NCI-H524 treated with DMSO at 0.1 percent for 48 hours (cell line): ENCODE measurements around the gene FAR2.
"Not testable (repeated sequence)": the region's sequence is repeated elsewhere in the genome, so short reads cannot be mapped to it uniquely, and the experiment has no call there.

Experiments
- DNase-seq: peaks from one replicate; lab custom pipeline; 2025; lab: John Stamatoyannopoulos, UW

Gene FAR2

DNA sequence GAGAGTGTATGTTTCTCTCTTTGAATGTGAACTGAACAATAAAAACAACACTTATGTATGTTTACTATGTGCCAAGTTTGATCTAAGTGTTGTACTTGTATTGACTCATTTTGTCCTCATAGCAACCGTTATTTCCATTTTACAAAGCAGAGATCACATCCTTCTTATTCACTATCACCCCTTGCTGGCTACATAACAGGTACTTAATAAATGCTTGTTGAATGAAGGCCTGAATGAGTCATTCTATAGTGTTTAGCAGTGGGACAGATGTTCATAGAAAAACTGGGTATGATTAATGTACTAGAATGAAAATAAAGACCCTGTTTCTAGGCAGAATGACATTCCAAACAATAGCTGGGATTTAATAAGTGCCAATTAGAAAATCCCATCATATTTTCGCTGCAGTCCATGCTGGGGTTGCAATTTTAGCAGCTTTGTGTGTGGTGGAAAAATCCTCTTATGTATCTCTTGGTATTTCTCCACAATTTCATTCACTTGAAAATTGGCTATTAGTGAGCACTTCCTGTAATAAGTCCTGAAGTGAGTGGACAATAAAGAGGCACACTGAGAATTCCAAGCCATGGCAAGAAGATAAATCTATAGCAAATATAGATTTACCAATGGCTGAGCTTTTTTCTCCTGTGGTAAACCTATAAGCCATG, 86.0 kb downstream of the FAR2 start:
- DNase-seq = no peak

- DNase-seq = no peak
Measured at GRCh38 chr12:29238822-29239291, 89.8 kb downstream of the FAR2 start.

DNA sequence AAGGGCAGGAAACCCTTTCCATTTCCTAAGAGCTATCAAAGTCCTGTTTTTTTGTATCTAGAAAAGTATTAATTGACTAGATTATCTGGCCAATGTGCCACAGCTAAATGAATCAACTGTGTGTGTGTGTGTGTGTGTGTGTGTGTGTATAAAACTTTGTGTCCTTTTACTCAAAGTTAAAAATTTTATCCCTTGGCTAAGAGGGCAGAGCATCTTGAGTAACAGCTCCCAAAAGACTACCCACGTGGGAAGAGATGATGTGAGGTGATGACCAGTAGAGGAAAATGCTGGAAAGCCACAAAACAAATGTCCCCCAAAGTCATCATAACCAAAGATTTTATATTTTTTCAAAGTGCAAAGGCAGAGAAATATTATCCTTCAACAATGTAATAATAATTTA, 90.3 kb downstream of the FAR2 start:
- DNase-seq = no peak

GRCh38 chr12:29240441-29240840, 91.4 kb downstream of the FAR2 start:
- DNase-seq = no peak

DNA sequence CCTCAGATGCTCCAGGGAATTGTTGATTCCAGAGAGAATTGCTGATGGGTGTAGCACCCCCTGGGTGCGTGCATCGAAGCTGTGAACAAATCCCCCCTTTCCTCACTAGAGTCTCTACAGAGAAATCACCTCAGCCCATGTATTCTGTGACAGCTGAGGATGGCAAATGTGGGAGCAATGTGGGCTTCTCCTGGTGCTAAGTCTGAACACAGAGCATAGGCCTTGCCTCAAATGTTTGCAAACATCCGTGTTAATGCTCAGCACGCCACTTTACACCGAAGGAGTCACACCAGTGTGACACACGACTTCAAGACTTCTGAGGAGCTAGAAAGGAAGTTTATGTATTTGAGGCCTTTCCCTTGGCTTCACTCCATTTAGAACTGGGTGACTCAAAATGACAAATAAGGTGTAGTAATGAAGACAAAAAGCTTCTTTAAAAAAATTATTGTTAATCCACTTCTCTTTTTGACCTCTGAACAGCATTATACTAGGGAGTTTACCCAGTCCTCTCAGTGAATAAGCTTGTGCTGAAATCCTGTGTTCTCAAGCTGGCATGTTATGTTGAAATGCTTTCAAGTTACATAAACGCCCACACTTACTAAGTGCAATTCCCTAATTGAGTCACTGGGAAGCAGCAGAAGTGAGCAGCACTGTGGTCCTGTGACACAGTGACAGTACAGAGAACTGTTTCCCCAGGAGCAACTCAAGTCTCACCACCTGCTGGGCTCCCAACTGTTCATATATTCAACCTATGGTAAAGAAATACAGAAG, 92.9 kb downstream of the FAR2 start:
- DNase-seq = peak; percentile 85

DNA sequence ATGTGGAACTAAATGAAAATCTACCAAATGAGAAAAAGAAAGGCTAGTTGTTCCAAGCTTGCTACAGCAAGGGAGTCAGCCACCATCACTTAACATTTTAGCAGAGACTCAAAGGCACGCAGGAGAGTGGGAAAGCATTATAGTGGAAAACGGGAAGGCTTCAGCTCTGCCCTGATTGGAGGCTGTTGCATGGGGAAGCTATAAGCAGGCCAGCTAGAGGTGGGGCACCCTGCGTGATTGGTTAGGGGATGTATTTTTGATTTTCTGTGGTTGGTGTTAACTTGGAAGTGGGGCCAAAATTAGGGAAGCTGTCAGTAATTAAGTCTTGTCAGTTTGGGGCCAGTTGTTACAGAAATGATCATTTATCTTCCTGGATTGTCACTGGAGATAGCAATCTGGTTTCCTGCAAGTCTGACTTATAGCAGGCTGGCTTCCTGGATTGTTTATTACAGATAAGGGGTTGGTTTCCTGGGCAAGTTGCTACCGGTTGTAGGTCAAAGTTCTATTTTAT, 93.9 kb downstream of the FAR2 start:
- no peak for DNase-seq

GRCh38 chr12:29244159-29244765, 95.2 kb downstream of the FAR2 start:
- no peak for DNase-seq

- DNase-seq = no peak
Measured at GRCh38 chr12:29245246-29245645, 96.2 kb downstream of the FAR2 start.

- DNase-seq = no peak
Measured at GRCh38 chr12:29249930-29250329, 100.9 kb downstream of the FAR2 start.

GRCh38 chr12:29253906-29254625, 105.0 kb downstream of the FAR2 start:
- peak; percentile 93 for DNase-seq

DNA sequence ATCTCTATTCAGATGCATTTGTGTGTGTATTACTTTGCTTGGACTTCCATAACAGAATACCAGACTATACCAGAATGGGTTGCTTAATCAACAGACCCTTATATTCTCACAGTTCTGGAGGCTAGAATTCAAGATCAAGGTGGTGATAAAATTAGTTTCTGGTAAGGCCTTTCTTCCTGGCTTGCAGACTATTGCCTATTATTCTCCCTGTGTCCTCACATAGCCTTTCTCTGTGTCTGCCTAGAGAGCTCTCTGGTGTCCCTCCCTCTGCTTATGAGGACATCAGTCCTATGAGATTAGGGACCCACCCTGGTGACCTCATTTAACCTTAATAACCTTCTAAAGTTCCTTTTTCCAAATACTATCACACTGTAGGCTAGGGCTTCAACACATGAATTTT, 106.0 kb downstream of the FAR2 start:
- DNase-seq = no peak

DNA sequence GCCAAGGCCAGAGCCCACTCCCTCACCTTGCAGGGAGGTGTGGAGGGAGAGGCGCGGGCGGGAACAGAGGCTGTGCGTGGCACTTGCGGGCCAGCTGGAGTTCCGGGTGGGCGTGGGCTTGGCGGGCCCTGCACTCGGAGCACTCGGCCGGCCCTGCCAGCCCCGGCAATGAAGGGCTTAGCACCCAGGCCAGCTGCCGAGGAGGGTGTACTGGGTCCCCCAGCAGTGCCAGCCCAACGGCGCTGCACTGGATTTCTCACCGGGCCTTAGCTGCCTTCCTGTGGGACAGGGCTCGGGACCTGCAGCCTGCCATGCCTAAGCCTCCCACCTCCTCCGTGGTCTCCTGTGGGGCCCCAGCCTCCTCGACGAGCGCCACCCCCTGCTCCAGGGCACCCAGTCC, 107.5 kb downstream of the FAR2 start:
- DNase-seq = no peak

DNA sequence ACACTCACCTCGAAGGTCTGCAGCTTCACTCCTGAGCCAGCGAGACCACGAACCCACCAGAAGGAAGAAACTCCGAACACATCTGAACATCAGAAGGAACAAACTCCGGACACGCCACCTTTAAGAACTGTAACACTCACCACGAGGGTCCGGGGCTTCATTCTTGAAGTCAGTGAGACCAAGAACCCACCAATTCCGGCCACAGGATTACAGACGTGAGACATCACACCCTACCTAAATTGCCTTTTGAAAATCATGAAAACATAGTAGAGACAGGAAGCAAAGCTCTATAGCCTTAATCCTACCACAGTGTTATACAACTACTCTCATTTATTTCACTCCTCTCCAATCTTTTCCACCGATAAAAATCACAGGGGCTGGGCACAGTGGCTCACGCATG, 108.6 kb downstream of the FAR2 start:
- not testable (repeated sequence) for DNase-seq

GRCh38 chr12:29264424-29264823, 115.3 kb downstream of the FAR2 start:
- DNase-seq = no peak

- DNase-seq = no peak
Measured at GRCh38 chr12:29269706-29270408, 120.8 kb downstream of the FAR2 start.

DNA sequence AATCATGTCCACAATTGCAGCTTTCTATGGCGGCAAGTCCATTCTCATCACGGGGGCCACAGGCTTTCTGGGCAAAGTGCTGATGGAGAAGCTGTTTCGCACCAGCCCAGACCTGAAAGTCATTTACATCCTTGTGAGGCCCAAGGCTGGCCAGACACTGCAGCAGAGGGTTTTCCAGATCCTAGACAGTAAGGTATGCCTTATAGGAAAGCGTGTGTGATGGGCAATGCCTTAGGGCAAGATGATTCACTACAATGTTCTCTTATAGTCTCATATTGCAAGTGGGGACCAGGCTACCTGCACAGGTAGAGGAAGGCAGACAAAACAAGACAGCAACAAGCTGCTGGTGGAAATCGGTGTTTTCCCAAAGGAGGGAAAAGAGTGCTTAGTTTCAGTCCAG, 121.4 kb downstream of the FAR2 start:
- no peak for DNase-seq

- DNase-seq = no peak
Measured at GRCh38 chr12:29273178-29273843, 124.2 kb downstream of the FAR2 start.

- DNase-seq = no peak
Measured at GRCh38 chr12:29275834-29276233, 126.8 kb downstream of the FAR2 start.

GRCh38 chr12:29277231-29277630, 128.2 kb downstream of the FAR2 start:
- no peak for DNase-seq

GRCh38 chr12:29278673-29279420, 129.8 kb downstream of the FAR2 start:
- no peak for DNase-seq
